GM19328 (cell line): ENCODE data around the gene MTA1.

Experiments used
- ATAC-seq: cut with Tn5 transposase; IDR thresholded peaks from one replicate; pipeline ENCODE4 v1.9.1; 2021; ENCODE audit warnings: mild to moderate bottlenecking, moderate library complexity; ENCODE audit not compliant: unreplicated experiment

Gene MTA1

DNA sequence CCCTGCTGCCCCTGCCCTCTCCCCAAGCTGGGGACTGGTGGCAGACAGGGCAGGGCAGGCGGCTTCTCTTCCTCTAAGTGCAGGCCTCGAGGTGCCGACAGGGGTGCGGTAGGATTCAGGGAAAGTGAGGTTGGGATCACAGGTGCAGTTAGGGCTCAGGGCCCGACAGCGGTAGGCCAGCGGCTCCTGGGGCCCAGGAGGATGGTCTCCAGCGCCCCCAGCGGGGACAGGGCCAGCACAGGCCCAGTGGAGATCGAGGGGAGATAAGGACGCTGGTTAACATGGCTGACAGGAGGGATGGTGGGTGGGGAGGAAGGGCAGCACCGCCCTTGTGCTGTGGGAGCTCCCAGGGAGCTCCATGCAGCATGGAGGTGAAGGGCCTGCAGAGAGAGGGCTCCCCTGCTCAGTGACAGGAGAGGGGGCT lies 66.1 kb downstream of the MTA1 start:
- ATAC-seq = no peak

DNA sequence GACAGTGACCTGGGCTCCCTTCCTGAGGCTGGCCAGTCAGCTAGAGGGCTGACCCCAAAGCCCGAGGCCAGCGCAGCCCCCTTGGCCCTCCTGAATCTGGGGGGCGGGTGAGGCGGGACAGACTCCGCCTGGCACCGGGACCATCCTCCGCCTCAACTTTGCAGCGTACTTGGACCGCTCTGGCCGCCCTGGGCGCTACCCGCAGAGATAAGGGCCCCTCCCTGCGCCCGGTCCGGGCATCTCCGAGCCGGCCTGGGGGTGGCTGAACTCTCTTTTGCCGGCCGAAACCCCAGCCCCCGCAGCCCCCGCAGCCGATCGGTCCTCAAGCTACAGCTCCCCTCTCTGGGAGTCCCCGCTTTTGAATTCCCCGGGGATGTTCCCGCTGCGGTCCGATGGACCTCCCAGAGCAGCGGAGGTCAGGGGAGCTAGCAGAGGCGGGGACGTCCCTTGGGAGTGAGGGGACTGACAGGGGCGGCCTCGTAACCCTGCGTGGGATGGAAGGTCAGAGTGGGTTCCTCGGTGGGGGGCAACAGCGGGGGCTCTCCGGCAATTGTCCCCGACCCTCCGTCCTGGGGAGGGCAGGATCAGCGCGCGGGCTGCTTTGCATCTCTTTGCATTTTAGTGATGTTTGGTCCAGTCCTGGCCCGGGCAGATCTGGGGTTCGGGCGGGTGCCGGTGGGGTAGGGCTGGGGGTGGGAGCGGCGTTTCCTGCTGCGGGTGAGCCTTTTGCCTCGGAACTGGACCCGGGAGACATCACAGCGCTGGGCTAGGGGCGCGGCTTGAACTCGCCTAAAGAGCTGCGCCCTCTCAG lies 66.7 kb downstream of the MTA1 start, which contains the start of gene CRIP1:
Gene CRIP1 (plus strand): TSS at position 724 of the 811 bp plus-strand sequence. CDS start 374 bp downstream, outside the sequence.
- no peak for ATAC-seq

DNA sequence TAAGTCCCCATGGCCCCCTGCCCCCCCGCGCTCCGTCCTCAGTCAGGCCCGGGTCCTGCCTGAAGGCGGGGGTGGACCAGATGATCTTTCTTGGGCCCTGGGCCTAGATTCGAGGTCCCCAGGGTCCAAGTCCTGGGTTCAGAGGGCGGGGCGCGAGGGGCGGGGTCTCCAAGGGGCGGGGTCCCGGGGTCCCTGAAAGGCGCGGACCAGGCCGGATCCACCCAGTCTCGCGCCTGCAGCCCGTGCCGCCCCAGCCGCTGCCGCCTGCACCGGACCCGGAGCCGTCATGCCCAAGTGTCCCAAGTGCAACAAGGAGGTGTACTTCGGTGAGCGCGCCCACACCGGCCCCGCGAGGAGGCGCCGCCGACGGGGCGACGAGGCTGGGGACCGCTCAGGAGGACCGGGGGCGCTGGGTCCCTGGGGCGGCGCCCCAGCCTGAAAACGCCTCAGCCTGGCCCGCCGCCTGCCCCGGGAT lies 67.4 kb downstream of the MTA1 start:
- no peak for ATAC-seq

DNA sequence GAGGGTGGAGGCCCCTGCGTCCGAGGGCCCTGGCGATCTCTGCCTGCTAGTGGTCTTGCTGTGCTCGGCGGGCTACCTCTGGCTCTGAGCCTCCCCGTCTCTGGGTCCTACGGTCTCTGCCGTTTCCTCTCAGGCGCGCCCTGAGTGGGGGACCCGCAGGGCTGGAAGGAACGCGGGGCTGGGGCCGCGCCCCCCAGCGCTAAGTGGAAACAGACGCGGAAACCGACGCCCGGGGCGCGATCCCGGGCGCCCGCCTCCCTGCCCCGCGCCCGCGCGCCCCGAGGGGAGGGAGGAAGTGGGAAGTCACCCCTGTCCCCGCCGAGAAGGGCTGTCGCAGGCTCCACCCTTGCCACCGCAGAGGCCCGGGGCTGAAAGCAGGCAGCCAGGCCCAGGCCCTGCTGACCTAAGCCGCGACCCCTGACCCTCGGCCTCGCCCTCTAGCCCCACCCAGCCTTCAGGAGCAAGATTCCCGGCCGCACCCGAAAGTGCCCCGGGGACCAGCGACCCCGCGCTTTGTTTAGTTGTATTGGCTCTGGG lies 67.9 kb downstream of the MTA1 start:
- ATAC-seq = no peak

DNA sequence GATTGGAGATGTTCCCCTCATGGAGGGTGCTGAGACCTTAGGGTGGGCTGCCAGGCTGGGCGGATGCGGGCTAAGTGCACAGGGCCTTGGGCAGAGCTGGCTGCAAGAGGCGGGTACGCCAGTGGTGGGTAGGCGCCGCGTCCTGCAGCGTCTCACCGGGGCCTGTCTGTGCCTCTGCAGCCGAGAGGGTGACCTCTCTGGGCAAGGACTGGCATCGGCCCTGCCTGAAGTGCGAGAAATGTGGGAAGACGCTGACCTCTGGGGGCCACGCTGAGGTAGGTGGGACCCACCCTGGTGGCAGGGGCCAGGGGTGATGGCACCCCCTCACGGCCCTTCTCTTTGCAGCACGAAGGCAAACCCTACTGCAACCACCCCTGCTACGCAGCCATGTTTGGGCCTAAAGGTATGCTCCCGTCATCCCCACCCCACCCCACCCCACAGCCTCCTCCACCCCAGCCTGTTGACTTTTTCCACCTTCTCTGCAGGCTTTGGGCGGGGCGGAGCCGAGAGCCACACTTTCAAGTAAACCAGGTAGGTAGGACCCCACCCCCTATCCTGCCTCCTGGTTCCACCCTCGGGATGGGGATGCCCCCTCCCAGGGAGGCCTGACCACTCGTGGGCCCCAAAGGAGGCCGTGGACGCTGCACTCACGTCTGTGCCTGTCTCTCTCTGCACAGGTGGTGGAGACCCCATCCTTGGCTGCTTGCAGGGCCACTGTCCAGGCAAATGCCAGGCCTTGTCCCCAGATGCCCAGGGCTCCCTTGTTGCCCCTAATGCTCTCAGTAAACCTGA lies 68.6 kb downstream of the MTA1 start:
- ATAC-seq = no peak

DNA sequence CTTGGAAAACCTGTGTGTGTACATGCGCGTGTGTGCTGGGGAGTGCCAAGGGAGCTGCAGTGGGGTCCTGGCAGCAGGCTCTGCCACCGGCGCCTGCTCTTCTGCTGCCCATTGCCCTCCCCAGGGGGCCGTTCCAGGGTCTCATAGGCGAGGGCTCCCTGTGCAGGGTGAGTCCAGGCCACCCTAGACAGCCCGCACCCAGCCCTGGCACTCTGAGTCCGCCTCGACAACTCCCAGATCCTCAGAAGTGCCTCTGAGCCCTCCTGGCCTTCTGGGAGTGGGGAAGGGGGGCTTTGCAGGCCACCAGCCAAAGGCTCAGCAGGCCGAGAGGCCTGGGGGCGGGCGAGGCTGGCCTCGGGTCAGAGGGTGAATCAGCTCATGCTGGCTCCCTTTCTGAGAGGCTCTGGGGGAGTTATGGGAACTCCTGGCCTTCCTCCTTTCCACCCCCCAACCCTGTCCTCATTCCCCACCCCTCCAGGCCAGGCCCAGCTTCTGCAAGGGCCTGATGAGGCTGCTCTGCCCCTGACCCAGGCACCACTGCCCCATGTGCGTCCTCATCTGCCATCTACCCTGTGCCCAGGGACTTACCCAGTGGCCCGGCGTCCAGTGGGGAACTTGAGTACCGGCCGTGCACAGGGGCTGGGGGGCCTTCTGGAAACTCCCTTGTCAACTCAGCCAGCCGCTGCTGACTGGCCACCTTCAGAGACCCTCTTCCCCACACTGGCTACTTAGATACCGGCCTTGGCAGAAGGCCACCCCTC lies 69.3 kb downstream of the MTA1 start:
- ATAC-seq = no peak

DNA sequence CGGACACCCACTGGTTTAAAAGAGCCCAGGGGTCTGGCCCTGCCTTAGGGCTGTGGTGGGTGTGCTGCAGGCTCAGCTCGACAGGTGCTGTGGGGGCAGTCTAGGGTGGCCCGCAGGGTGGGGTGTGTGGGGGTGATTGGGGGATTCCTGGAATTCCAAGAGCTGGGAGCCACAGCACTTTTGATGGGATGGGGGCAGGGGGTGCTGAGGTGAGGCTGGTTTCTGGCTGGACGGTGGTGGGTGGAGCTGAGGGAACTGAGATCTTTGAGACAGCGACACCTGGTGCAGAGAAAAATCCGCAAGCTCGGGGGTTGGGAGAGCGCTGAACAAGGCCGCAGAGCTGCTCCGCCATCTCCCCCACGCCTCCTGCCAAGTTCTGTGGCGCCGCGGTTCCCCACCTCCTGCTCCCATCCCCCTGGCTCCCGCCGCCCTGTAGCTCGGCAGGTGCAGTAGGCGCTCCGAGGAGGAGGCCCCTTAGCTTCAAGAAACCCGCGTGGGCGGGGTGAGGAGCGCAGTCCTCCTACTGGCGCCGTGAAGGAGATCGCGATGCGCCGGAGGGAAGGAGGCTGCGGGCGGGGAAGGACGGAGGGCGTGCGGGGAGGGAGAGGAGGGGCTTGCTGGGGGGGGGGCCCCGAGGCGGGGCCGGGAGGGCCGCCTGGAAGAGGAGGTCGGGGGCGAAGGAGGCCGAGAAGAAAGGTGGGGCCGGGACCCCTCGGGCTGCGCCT lies 70.1 kb downstream of the MTA1 start:
- no peak for ATAC-seq

DNA sequence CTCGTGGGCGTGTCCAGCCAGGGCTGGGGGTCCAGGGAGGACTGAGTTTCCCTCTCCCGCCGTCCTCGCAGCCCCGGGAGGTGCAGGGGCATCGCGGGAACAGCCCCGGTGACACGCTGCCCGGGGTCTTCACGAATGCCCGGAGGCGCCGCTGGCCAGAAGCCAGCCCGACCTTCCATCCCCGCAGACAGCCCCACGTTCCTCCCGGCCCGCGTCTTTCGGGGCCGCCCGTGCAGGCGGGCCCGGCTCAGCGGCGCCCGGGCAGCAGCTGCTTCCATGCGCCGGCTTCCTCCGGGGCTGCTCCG lies 70.6 kb downstream of the MTA1 start:
- ATAC-seq = no peak

DNA sequence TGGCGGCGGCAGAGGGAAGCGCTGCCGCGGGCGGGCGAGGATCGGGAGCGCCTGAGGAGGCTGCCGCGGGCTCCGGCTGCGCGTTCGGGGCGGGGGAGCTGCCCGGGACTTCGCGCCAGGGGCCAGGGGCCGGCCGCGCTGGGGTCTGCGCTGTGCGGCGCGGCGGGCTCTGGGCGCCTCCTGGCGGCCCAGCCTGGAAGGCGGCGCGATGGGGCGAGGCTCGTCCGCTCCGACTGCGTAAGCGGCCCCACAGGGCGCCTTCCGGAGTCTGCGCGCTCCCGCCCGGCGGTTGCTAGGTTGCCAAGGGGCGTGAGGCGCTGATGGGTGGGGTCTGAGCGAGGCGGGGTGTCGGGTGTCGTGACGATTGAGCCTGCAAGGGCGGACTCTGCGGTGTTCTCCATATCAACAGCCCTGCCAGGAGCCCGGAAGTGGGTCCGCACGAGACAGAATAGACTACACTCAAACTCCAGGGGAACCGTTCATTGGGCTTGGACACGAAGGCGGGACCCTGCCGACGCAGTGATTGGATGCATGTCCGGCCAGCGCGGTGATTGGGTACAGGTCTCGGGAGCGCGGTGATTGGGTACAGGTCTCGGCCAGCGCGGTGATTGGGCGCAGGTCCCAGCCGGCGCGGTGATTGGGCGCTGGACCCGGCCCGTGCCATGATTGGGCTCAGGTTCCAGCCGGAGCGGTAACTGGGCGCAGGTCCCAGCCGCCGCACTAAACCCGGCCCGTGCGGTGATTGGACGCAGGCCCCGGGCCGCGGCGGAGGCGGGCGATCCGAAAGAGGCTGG lies 71.1 kb downstream of the MTA1 start, which contains the start of gene TEDC1:
Gene TEDC1 (plus strand): TSS at position 675 of the 794 bp plus-strand sequence. CDS start 130 bp downstream, outside the sequence.
- ATAC-seq = peak; percentile 66

DNA sequence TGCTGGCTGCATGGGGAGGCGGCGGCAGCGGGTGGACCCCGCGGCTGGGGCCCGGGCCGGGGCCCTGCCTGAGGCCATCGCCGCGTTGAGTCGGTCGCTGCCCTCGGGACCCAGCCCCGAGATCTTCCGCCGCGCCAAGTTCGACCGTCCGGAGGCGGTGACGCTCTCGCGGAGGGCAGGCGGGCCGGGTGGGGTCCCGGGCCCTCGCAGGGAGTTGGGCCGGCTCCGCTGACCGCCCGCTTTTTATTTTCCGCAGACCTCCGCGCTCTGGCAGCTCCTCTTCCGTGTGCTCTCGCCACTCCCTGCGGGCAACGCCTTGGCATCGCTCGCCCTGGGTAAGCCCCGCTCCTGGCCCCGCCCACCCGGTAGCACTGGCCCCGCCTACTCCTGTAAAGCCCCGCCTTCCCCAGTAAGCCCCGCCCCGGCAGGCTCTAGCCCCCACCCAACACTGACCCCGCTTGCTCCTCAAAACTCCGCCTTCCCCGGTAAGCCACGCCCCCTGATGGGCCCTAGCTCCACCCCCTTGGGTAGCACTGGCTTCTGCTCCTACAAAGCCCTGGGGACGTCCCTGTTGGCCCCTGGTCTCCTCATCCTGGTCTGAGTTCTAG lies 71.8 kb downstream of the MTA1 start:
- no peak for ATAC-seq

DNA sequence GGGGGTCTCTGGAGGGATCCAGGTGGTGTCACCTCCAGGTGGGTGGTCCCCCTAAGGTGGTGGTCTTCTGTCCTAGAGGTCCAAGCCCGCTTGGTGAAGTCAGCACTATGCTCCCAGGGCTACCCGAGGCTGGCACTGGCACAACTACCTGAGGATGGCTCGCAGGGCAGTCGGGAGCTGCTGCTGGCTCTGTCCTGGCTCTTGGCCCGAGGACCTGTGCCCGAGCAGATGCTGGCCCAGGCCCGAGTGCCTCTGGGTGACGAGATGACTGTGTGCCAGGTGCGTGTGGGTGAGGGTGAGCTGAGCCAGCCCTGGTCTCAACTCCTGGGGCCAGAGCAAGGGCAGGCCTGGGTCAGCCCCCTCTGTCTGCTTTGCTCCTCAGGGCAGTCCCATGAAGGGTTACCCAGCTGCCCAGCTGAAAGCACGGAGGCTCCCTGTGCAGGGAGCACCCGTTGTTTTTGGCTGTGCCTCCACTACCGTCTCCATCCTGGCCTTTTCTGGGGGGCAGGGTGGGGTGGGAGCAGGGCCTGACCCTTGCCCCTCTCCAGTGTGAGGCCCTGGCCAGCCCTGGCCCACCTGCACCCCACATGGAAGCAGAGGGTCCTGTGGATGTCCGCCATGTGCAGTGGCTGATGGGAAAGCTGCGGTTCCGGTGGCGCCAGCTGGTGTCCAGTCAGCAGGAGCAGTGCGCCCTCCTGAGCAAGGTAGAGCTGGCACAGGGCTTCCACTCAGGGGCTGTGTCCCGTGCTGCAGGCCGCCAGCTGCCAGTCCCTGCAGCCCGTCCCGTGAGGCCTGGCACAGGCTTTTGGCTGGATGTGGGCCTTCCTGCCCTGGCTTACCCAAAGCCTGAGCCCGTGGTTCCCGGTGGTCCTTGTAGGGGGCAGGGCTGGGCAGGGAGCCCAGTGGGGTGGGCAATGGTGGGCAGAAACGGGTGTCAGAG lies 72.7 kb downstream of the MTA1 start:
- no peak for ATAC-seq

DNA sequence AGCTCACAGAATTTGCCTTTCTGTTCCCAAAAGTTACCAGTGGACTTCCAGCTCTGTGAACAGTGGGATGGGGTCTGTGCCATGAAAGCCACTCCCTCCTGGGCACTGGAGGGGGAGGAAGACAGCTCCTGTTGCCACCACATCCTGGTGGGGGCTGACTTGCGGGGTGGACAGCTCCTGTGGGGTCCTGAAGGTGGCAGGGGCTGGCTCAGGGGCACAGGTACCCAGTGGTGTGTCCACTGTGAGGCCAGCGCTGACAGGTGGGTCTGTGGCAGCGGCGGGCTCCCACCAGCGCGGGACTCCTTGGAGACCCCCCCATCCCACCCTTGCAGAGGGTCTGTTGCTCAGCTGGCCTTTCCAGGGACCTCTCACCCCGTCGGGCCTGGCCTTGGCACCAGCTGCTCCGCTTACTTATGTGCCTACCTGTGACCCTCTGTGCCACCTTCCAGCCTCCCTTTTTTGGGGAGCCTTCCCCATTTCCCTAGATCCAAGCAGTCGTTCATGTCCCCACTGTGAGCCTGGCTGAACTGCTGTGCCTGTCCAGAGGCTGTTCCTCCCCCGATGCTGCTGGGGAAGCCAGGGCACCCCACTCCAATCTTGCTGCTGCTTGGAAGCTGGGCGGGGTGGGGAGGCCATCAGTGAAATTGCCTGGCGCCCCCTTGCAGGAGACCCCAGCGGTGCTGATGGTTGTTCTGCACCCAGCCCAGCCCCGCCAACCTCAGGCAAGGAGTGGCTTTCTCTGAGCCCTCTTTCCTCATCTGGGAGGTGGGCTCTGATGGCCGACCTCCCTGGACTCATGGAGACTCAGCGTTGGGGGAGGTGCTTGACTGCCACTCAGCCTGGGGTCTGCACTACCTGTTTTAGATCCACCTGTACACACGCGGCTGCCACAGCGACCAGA lies 73.6 kb downstream of the MTA1 start:
- no peak for ATAC-seq

DNA sequence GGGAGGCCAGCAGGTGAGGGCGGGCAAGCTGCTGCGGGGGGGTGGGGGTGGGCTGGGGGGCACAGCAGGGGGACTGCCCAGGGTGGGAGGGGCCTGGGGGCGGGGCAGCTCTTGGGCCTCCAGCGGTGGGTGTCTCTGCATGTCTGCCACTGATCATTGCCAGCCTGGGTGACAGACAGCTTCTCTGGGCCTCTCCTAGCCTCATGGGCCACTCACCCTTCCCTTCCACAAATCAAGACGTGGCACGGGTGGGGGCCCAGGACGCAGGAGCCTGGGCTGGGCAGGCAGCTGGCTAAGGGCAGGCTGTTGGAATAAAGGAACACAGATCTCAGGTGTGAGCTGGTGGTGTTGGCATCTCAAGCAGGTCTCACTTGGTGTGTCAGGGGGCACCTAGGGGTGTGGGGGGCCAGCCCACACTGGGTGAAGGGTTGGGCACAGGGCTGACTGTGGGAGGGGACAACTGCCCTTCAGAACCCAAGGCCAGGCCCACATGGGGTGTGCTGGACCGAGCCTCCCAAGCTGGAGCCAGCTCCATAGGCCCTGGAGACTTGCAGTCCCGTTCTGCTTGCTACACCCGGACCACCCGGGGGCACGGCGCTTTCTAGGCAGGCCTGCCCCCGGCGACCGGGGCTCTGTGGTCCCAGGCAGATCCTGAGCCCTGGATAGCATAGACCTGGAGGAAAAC lies 74.4 kb downstream of the MTA1 start:
- ATAC-seq = no peak

DNA sequence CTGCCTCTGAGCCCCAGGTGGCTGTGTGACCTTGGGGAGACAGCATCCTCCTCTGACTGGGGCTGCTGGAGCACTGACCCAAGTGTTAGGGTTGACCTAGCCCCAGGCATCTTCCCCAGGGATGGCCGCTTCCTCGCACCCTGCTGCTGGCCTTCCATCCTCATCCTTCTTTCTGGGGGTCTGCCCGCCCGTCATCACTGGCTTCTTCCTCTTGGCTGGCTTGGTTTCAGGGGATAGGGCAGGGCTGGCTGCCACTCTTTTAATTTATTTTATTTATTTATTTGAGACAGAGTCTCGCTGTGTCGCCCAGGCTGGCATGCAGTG lies 74.9 kb downstream of the MTA1 start:
- ATAC-seq = no peak

DNA sequence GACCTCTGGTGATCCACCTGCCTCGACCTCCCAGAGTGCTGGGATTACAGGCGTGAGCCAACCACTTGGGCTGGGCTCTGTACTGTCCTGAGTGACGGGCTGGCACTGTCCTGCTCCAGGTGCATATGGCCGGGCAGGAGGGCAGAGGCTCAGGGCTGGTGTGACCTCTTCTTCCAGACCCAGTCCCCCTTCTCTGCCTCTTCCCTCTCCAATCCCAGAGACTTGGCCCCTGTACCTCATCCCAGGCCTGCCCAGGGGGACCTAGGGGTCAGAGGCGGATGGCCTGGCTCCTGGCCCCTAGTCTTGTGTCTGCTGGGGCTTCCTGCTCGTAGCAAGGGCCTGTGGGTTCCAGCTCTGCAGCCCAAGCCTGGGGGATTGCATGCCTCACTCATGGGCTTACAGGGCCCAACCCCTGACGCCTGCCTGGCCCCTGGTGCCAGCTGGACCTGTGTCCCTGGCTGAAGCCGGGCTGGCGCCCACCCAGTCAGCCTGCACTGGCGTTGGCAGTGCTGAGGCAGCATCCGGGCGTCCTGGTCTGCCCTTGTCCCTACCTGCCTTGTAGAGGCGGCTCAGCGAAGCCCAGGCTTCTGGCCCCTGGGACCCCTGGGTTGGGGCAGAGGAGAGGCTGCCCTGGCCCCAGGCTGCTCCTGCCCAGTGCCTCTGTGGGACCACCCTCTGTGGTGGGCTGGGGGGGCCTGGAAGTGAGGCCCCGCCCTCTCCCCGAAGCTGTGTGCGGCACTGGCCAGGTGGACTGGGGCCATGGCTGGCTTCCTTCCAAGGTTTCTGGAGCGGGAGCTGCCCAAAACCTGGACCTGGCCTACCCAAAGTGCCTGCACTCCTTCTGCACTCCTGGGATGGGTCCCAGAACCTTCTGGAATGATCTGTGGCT lies 75.7 kb downstream of the MTA1 start:
- ATAC-seq = no peak
